Heart right ventricle (tissue), 16 donors: ENCODE results near the gene VAX1. TPM values are rescaled to one million over a fixed set of nuclear protein-coding genes. Genes with fewer than 3 reads are reported as not detected.

Source experiments
- ATAC-seq, 8 donors: fragments of 200-7000 bp; cut with Tn5 transposase; one replicate each; pipeline ENCODE4 v1.9.1; 2020; ENCODE audit warnings: mild to moderate bottlenecking in 8 of 8, moderate library complexity in 8 of 8, moderate number of reproducible peaks in 1 of 8
- DNase-seq, 2 donors: peaks; one replicate each; pipeline ENCODE4 v3.0.0-alpha.2; 2020
- H3K27ac ChIP-seq, 10 donors: fragments of 200-600 bp; sonication (generic) in 2 of 10; one replicate each; pipeline versions ENCODE4 v1.5.0 to v1.8.0; 2020 to 2022; ENCODE audit warnings: mild to moderate bottlenecking in 3 of 10
- H3K27me3 ChIP-seq, 7 donors: fragments of 200-600 bp; one replicate each; pipeline ENCODE4 v1.8.0; 2021 to 2022; ENCODE audit warnings: mild to moderate bottlenecking in 2 of 7
- H3K36me3 ChIP-seq, 9 donors: fragments of 200-600 bp; sonication (generic) in 1 of 9; one replicate each; pipeline versions ENCODE4 v1.5.0 to v1.8.0; 2020 to 2022; ENCODE audit warnings: mild to moderate bottlenecking in 2 of 9
- H3K4me1 ChIP-seq, 9 donors: fragments of 200-600 bp; sonication (generic) in 1 of 9; one replicate each; pipeline versions ENCODE4 v1.5.0 to v1.8.0; 2020 to 2022; ENCODE audit warnings: mild to moderate bottlenecking in 4 of 9
- H3K4me3 ChIP-seq, 10 donors: fragments of 200-600 bp; sonication (generic) in 2 of 10; one replicate each; pipeline versions ENCODE4 v1.5.0 to v1.8.0; 2020 to 2022; ENCODE audit warnings: mild to moderate bottlenecking in 7 of 10, moderate library complexity in 2 of 10
- H3K9me3 ChIP-seq, 11 donors: fragments of 200-600 bp in 10 of 11; sonication (generic) in 2 of 11; one replicate each; pipeline versions ENCODE4 v1.5.0 to v1.8.0; 2013 to 2022; ENCODE audit warnings: mild to moderate bottlenecking in 2 of 11, control low read depth in 1 of 11, moderate library complexity in 1 of 11
- CTCF ChIP-seq, 9 donors: fragments of 200-600 bp; sonication (generic) in 2 of 9; IDR thresholded peaks; one replicate each; pipeline versions ENCODE4 v1.5.0 to v1.8.0; 2021 to 2022; ENCODE audit warnings: antibody characterized with exemption in 9 of 9, mild to moderate bottlenecking in 5 of 9, moderate library complexity in 1 of 9
- WGBS, 2 donors: extraction: QIAGEN DNeasy Blood & Tissue Kit; methylation state at CpG; one replicate each; pipeline ENCODE4 v1.1.7; 2013; ENCODE audit warnings: inconsistent platforms in 1 of 2; 5-methylcytosine and 5-hydroxymethylcytosine counted together
- intact Hi-C, 10 donors: fragments of 100-400 bp; cut with DNase I; formaldehyde crosslinking; loops; one replicate each; pipeline versions ENCODE4 v1.11.1 to v1.14.2; 2022
- polyA plus RNA-seq, 2 donors: library from polyadenylated mRNA; stranded (reverse); fragments of 200-250 nt; gene quantifications; one replicate each; pipeline ENCODE4 v1.2.3, GENCODE V29; 2013
- total RNA-seq, 10 donors: library from RNA; stranded (reverse); fragmentation: NEBNext Ultra II Directional in 3 of 10; extraction: Animal tissue kit (Norgen Biotek cat#: 25700) in 3 of 10; gene quantifications; one replicate each; pipeline versions ENCODE4 v1.2.1 to v1.2.4, GENCODE V29; 2021 to 2023
- donor health status: Arrhythmogenic right ventricular cardiomyopathy.
- donor health status: ischemic (EF 13 %, LVEDD 7.1; RV severe dilation, severe dysfunction).
- donor health status: healthy with polysubstance abuse.
- donor health status: DM: no; HTN: yes; CAD: no.
- donor health status: DM: no; HTN: no; CAD: no.
- donor health status: ischemic (EF 25% LVEDD 6.9; RV normal size, moderate dysfunction).
- donor health status: ischemic (EF 25% LVEDD 5.7; RV mildly dilated, moderate dysfunction).
- donor health status: healthy.
- donor health status: DM: yes; HTN: yes; CAD: no.
- donor health status: Ischemic cardiomyopathy.
- donor health status: ischemic (EF 35%, LVEDD 5.7; RV mildly dilated, moderate dysfunction).
- donor health status: nonischemic (EF 11% LVEDD 7.7; RV severe dilation, severe dysfunction).
- donor health status: DM: yes; HTN: yes; CAD: no.
- donor health status: PGD.
- donor health status: ischemic (EF 29% LVEDD 5.4; RV normal size, mild dysfunction).
- donor health status: nonischemic (EF 23%, LVEDD 6.1; RV moderate dilation, normal function).

Gene VAX1
- total and polyA plus RNA-seq, 12 donors = not detected

- Histone ChIP-seq H3K4me3 (no peak overlapping the region), H3K36me3 (no peaks in the 10 kb centered on the region), H3K27ac (no peak overlapping the region), H3K27me3 (peaks cover 0 to 47% (median 17%) of the 10 kb centered on the region in 7 donors), H3K4me1 (no peaks in the 10 kb centered on the region), H3K9me3 (no peaks in the 10 kb centered on the region)
- intact Hi-C loops = no loop called here
- ATAC-seq = no peak
- TF ChIP-seq CTCF (IDR thresholded peaks at IDR 0.05) = no peak
- DNase-seq = no peak
- WGBS, 2 donors = 41 to 60% methylated on average over 4 of the region's 4 CpGs
Observed at GRCh38 chr10:117107238-117107637, 30.8 kb downstream of the VAX1 start.

- no peak for ATAC-seq
- H3K27ac ChIP-seq = no peak overlapping the region
- DNase-seq = no peak
- 82 to 83% methylated on average over 9 of the region's 9 CpGs for WGBS, 2 donors
- intact Hi-C loops = no loop called here
- no peaks in the 10 kb centered on the region for H3K36me3 ChIP-seq
- H3K4me1 ChIP-seq = no peaks in the 10 kb centered on the region
- no peaks in the 10 kb centered on the region for H3K9me3 ChIP-seq
- no peak overlapping the region for H3K4me3 ChIP-seq
- TF ChIP-seq CTCF (IDR thresholded peaks at IDR 0.05) = no peak
- peaks cover 0 to 32% (median 6%) of the 10 kb centered on the region in 7 donors for H3K27me3 ChIP-seq
Observed at GRCh38 chr10:117096599-117097201, 41.4 kb downstream of the VAX1 start.

GRCh38 chr10:117094856-117095255 lies 43.2 kb downstream of the VAX1 start:
- Histone ChIP-seq H3K4me3 (no peak overlapping the region), H3K4me1 (no peaks in the 10 kb centered on the region), H3K9me3 (no peaks in the 10 kb centered on the region), H3K27me3 (peaks cover 0 to 37% (median 6%) of the 10 kb centered on the region in 7 donors), H3K27ac (no peak overlapping the region), H3K36me3 (no peaks in the 10 kb centered on the region)
- DNase-seq (no peak), ATAC-seq (no peak)
- intact Hi-C loops = no loop called here
- TF ChIP-seq CTCF (IDR thresholded peaks at IDR 0.05) = no peak
- 50 to 55% methylated on average over 9 of the region's 9 CpGs for WGBS, 2 donors

- Histone ChIP-seq H3K4me1 (no peaks in the 10 kb centered on the region), H3K4me3 (no peak overlapping the region), H3K36me3 (no peaks in the 10 kb centered on the region), H3K27me3 (peaks cover 0 to 53% (median 11%) of the 10 kb centered on the region in 7 donors), H3K9me3 (no peaks in the 10 kb centered on the region), H3K27ac (no peak overlapping the region)
- intact Hi-C loops = no loop called here
- no peak for TF ChIP-seq CTCF (IDR thresholded peaks at IDR 0.05)
- no peak for ATAC-seq
- no peak for DNase-seq
- WGBS, 2 donors = 78 to 79% methylated on average over 6 of the region's 6 CpGs
Observed at GRCh38 chr10:117092386-117092785, 45.7 kb downstream of the VAX1 start.
